Kidney tubule cell (primary cell): ENCODE data around the gene MAP1B.

Source experiments
- DNase-seq: peaks from one replicate; pipeline ENCODE4 v3.0.0-alpha.2; 2018; ENCODE audit warnings: low spot score

The MAP1B gene

DNA sequence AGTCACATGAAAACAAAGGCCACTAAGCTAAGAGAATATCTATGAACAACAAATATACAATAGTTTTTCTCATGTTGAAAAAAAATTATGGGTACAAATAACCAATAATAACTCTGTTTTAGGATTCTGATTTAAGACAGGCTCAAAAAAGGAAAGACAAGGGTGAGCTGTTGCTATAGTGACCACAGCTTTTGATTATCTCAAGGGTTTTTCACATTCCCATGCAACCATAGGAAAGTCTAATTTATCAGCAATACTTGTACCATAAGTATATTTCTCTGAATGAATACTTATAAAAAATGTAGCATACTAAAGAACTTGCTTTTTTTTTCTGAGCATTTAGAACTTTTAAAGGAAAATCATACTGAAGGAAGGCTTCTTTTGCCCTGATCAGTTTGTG is 144.7 kb downstream of the MAP1B start:
- DNase-seq = no peak

DNA sequence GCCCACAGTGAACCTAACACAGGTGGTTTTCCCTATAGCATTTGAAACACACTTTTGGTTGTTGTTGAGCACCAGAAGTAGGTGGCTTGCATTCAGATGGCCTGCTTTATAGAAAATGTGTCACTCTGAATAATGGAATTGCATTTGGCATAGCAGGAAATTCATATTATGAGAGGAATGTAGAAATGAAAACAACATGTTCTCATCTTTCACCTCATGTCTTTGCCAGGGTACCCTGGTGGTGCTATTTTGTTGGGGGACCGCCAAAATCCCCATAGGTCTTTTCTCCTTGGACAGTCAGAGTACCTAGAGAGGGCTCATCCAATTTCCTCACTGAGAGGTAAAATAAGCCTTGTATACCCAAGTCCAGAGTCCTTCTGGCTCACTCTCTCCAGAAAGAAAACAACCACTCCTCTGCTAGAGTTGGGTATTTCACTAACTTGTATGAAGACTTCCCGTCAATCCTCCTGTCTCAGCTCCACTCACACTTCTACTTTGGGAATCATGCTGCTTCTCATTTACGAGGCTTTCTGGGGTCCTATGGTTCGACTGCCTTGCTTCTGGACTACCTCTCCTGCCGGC is 145.4 kb downstream of the MAP1B start:
- no peak for DNase-seq

DNA sequence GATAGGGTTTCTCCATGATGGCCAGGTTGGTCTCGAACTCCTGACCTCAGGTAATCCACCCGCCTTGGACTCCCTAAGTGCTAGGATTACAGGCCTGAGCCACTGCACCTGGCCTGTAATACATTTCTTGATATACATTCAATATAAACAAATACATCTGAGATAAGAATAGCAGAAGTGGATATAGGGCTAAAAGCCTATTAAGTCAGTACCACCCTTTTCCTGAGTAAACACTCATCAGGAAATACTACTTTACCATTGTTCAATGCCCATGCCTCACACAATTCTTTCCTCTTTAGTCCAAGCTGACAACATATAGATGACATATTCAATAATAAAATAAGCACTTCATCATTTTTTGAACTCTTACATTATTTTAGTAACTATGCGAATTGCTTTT is 148.0 kb downstream of the MAP1B start:
- no peak for DNase-seq

DNA sequence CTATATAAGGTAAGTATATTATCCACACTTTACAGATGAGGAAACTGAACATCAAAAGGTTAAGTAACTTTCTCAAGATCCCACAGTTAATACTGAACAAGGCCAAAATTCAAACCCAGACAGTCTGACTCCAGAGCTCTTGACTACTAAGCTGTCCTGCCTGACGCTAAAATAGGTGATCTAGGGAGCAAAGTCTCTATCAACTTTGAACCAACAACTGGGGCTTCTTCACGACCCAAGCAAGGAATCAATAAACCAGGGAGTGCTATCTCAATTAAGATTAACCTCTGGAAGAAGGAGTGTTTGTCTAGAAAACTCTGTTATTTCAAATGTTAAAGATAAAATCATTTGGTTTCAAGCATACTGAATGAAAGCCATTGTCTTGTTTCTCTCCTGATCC is 148.4 kb downstream of the MAP1B start:
- DNase-seq = no peak

DNA sequence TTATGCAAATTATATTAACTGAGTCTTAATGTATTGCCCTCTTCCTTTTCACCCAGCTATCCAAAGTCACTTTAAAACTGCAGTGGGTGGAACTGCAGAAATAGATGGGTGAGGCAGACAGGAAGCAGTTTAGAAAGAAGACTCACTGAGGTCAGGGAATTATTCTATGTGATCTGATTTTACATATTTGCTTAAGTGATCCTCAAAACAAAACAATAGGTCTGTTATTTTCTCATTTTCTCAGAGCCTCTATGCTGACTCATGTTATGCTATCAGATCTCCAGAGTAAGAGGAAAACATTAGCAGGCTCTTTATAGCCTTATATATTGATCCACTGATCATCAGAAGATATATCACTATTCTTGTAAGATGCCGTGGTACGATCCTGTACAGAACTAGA is 149.3 kb downstream of the MAP1B start:
- no peak for DNase-seq
